H1 (cell line): ENCODE results near the gene PIAS2. TPM values are rescaled to one million over a fixed set of nuclear protein-coding genes. Genes with fewer than 3 reads are reported as not detected.

Experiments used
- CTCF ChIA-PET: fragments of 300-600 bp; sonication (Branson Sonifier 250); formaldehyde crosslinking; loops from one replicate; lab custom pipeline; 2021; ENCODE audit not compliant: partially characterized antibody; lab: Charles Lee
- POLR2A ChIA-PET: fragments of 300-600 bp; sonication (Branson Sonifier 250); formaldehyde crosslinking; loops from one replicate; lab custom pipeline; 2021; ENCODE audit warnings: inconsistent platforms; ENCODE audit not compliant: partially characterized antibody; lab: Charles Lee
- DNase-seq, 2 experiments: peaks; one replicate each; pipeline versions ENCODE4 v3.0.0 to v3.0.0-alpha.2; 2010 to 2022; ENCODE audit warnings: low spot score in 2 of 2, low read depth in 1 of 2, mixed read lengths in 1 of 2
- FAIRE-seq: peaks from 2 replicates; lab custom pipeline; 2011; peaks lifted over from hg19 to GRCh38; lab: Jason Lieb, UNC
- H2AFZ ChIP-seq: 2 replicates; pipeline ENCODE4 v1.8.1; 2012; ENCODE audit warnings: low read length, inconsistent platforms
- H2AK5ac ChIP-seq: 2 replicates; pipeline ENCODE4 v1.6.1; 2013; ENCODE audit warnings: low read depth, low read length
- H2BK120ac ChIP-seq: replicated peaks from 2 replicates; pipeline ENCODE3; 2013; ENCODE audit warnings: low read depth, low read length, inconsistent platforms
- H2BK12ac ChIP-seq: 2 replicates; pipeline ENCODE4 v1.6.1; 2013; ENCODE audit warnings: low read depth, low read length
- H2BK15ac ChIP-seq: 2 replicates; pipeline ENCODE4 v1.6.1; 2013; ENCODE audit warnings: low read length
- H2BK20ac ChIP-seq: 2 replicates; pipeline ENCODE4 v1.6.1; 2013; ENCODE audit warnings: low read length
- H2BK5ac ChIP-seq: 2 replicates; pipeline ENCODE4 v1.6.1; 2013; ENCODE audit warnings: low read depth, low read length
- H3K14ac ChIP-seq: 2 replicates; pipeline ENCODE4 v1.6.1; 2013; ENCODE audit warnings: inconsistent platforms; ENCODE audit not compliant: insufficient read length
- H3K18ac ChIP-seq: 2 replicates; pipeline ENCODE4 v1.6.1; 2013; ENCODE audit warnings: low read length; ENCODE audit errors: extremely low read depth
- H3K23ac ChIP-seq: 2 replicates; pipeline ENCODE4 v1.6.1; 2013; ENCODE audit warnings: inconsistent platforms; ENCODE audit not compliant: insufficient read length
- H3K23me2 ChIP-seq: 2 replicates; pipeline ENCODE4 v1.6.1; 2013; ENCODE audit warnings: low read depth, low read length
- H3K27ac ChIP-seq: 2 replicates; pipeline ENCODE4 v1.6.1; 2011; ENCODE audit warnings: low read depth, low read length, inconsistent platforms
- H3K27me3 ChIP-seq, 4 experiments: replicated peaks in 1 of 4; 1 replicate in 1 of 4; 2 replicates in 3 of 4; pipeline versions ENCODE4 v1.6.1 to v1.8.1; 2011 to 2013; ENCODE audit warnings: low read length in 3 of 4, mild to moderate bottlenecking in 3 of 4, inconsistent platforms in 2 of 4, mixed read lengths in 2 of 4, moderate library complexity in 1 of 4; ENCODE audit not compliant: control insufficient read depth in 3 of 4, insufficient read depth in 3 of 4; ENCODE audit errors: extremely low read depth in 1 of 4
- H3K36me3 ChIP-seq, 4 experiments: 2 replicates each; pipeline versions ENCODE4 v1.6.1 to v1.8.1; 2011 to 2013; ENCODE audit warnings: mild to moderate bottlenecking in 4 of 4, low read length in 3 of 4, moderate library complexity in 2 of 4, control low read depth in 1 of 4, inconsistent platforms in 1 of 4; ENCODE audit not compliant: insufficient read depth in 4 of 4, control insufficient read depth in 2 of 4
- H3K4ac ChIP-seq: replicated peaks from 2 replicates; pipeline ENCODE3; 2013; ENCODE audit warnings: low read length, low read depth, mixed read lengths, inconsistent platforms; ENCODE audit not compliant: insufficient read length
- H3K4me1 ChIP-seq, 4 experiments: replicated peaks in 1 of 4; 1 replicate in 1 of 4; 2 replicates in 3 of 4; pipeline versions ENCODE4 v1.6.1 to v1.8.1; 2011 to 2013; ENCODE audit warnings: low read length in 3 of 4, inconsistent platforms in 2 of 4, mixed read lengths in 1 of 4; ENCODE audit not compliant: insufficient read depth in 4 of 4, control insufficient read depth in 3 of 4
- H3K4me2 ChIP-seq, 2 experiments: 2 replicates each; pipeline versions ENCODE4 v1.6.1 to v1.8.1; 2011 to 2013; ENCODE audit warnings: low read depth in 2 of 2, low read length in 2 of 2, control low read depth in 1 of 2, inconsistent platforms in 1 of 2, mild to moderate bottlenecking in 1 of 2; ENCODE audit not compliant: insufficient read depth in 1 of 2
- H3K4me3 ChIP-seq, 4 experiments: fragments of 200-600, 300-600 bp in 1 of 4; sonication (generic), shearing (Covaris generic), sonication (Bioruptor Twin) in 1 of 4; 2 replicates each; pipeline versions ENCODE4 v1.5.1 to v1.8.1; 2011 to 2016; ENCODE audit warnings: low read length in 4 of 4, low read depth in 3 of 4, control low read depth in 2 of 4, inconsistent platforms in 2 of 4, mild to moderate bottlenecking in 2 of 4, mixed read lengths in 1 of 4, moderate library complexity in 1 of 4; ENCODE audit not compliant: insufficient read depth in 2 of 4; ENCODE audit errors: extremely low read depth in 1 of 4
- H3K56ac ChIP-seq: replicated peaks from 2 replicates; pipeline ENCODE3; 2013; ENCODE audit warnings: low read depth, mild to moderate bottlenecking, mixed read lengths, low read length, inconsistent platforms; ENCODE audit not compliant: insufficient read length
- H3K79me1 ChIP-seq: 2 replicates; pipeline ENCODE4 v1.6.1; 2013; ENCODE audit warnings: low read depth, low read length, control low read depth
- H3K79me2 ChIP-seq, 2 experiments: 2 replicates each; pipeline versions ENCODE4 v1.6.1 to v1.8.1; 2012 to 2013; ENCODE audit warnings: low read length in 2 of 2, mild to moderate bottlenecking in 2 of 2, inconsistent platforms in 1 of 2; ENCODE audit not compliant: insufficient read depth in 2 of 2, control insufficient read depth in 1 of 2
- H3K9ac ChIP-seq, 4 experiments: replicated peaks in 1 of 4; 1 replicate in 1 of 4; 2 replicates in 3 of 4; pipeline versions ENCODE4 v1.6.1 to v1.8.1; 2011 to 2013; ENCODE audit warnings: low read depth in 3 of 4, low read length in 3 of 4, control low read depth in 2 of 4, mild to moderate bottlenecking in 2 of 4, moderate library complexity in 2 of 4, inconsistent platforms in 1 of 4; ENCODE audit errors: extremely low read depth in 1 of 4
- H3K9me3 ChIP-seq, 2 experiments: 2 replicates each; pipeline versions ENCODE4 v1.6.1 to v1.8.1; 2012 to 2013; ENCODE audit warnings: mild to moderate bottlenecking in 2 of 2, moderate library complexity in 2 of 2, control low read depth in 1 of 2, inconsistent platforms in 1 of 2, low read depth in 1 of 2, low read length in 1 of 2, mixed read lengths in 1 of 2; ENCODE audit not compliant: insufficient read depth in 2 of 2
- H4K20me1 ChIP-seq, 2 experiments: replicated peaks in 1 of 2; 2 replicates each; pipeline versions ENCODE3 to v1.8.1; 2011 to 2013; ENCODE audit warnings: inconsistent platforms in 2 of 2, low read length in 2 of 2, mild to moderate bottlenecking in 1 of 2; ENCODE audit not compliant: insufficient read depth in 2 of 2, control insufficient read depth in 1 of 2
- H4K5ac ChIP-seq: 2 replicates; pipeline ENCODE4 v1.6.1; 2013; ENCODE audit warnings: low read length, low read depth, mixed read lengths, inconsistent platforms; ENCODE audit not compliant: insufficient read length
- H4K8ac ChIP-seq: 2 replicates; pipeline ENCODE4 v1.8.0; 2013; ENCODE audit warnings: mild to moderate bottlenecking, moderate library complexity, low read length, inconsistent platforms; ENCODE audit not compliant: insufficient read depth; ENCODE audit errors: extremely low read depth
- H4K91ac ChIP-seq: replicated peaks from 2 replicates; pipeline ENCODE3; 2013; ENCODE audit warnings: low read length, mixed read lengths, inconsistent platforms; ENCODE audit not compliant: insufficient read length
- NANOG ChIP-seq: IDR thresholded peaks from 2 replicates; pipeline ENCODE4 v1.6.1; 2011; ENCODE audit warnings: low read length, low read depth, mild to moderate bottlenecking, inconsistent platforms; ENCODE audit not compliant: insufficient read depth, poor library complexity, severe bottlenecking
- SIN3A ChIP-seq, 2 experiments: IDR thresholded peaks in 1 of 2; conservative IDR thresholded peaks in 1 of 2; 2 replicates each; pipeline ENCODE4 v1.6.1; 2011 to 2012; ENCODE audit warnings: low read length in 2 of 2, improper control_type of control experiment in 1 of 2, low read depth in 1 of 2, mild to moderate bottlenecking in 1 of 2
- SIRT6 ChIP-seq: IDR thresholded peaks from one replicate; pipeline ENCODE4 v1.7.1; 2012; ENCODE audit warnings: low read length, inconsistent platforms
- WGBS, 2 experiments: shearing (Covaris generic) in 1 of 2; methylation state at CpG; one replicate each; pipeline versions ENCODE4 v1.1.6 to v1.1.7; 2013 to 2015; ENCODE audit warnings: low lambda C conversion rate in 2 of 2, mixed read lengths in 2 of 2, inconsistent platforms in 1 of 2, low coverage in 1 of 2, missing lambda C conversion rate in 1 of 2; ENCODE audit not compliant: insufficient replicate concordance in 2 of 2, insufficient coverage in 1 of 2, insufficient read length in 1 of 2; ENCODE audit errors: extremely low coverage in 1 of 2, missing lambda C conversion rate in 1 of 2; 5-methylcytosine and 5-hydroxymethylcytosine counted together
- polyA plus RNA-seq, 7 experiments: library from polyadenylated mRNA; depleted of rRNA in 3 of 7; stranded (reverse) in 5 of 7; unstranded in 2 of 7; fragments of >200 nt in 5 of 7; fragments of 200-250 nt in 2 of 7; gene quantifications; 1 replicate in 5 of 7; 2 replicates in 1 of 7; 4 replicates in 1 of 7; pipeline versions ENCODE4 v1.2.1 to v1.2.3, GENCODE V29; 2011 to 2013; ENCODE audit warnings: missing spikeins in 2 of 7, mixed read lengths in 2 of 7
- total RNA-seq: library from RNA; stranded (reverse); fragmentation: NEBNext Ultra II Directional; extraction: Animal tissue kit (Norgen Biotek cat#: 25700); gene quantifications from 2 replicates; pipeline ENCODE4 v1.2.1, GENCODE V29; 2021
- TF ChIP-seq, protein P1 (sequence below): IDR thresholded peaks from 2 replicates; pipeline ENCODE4 v1.6.1; 2012; ENCODE audit warnings: inconsistent platforms
- TF ChIP-seq, protein P2 (sequence below): IDR thresholded peaks from 2 replicates; pipeline ENCODE4 v1.6.1; 2011; ENCODE audit warnings: low read length, improper control_type of control experiment

Gene PIAS2
- total and polyA plus RNA-seq, 2 of the 8 experiments (the other 6 are each of a cell fraction or from before 2014, with no cell fraction given), result 20.1 to 53.9 TPM

DNA sequence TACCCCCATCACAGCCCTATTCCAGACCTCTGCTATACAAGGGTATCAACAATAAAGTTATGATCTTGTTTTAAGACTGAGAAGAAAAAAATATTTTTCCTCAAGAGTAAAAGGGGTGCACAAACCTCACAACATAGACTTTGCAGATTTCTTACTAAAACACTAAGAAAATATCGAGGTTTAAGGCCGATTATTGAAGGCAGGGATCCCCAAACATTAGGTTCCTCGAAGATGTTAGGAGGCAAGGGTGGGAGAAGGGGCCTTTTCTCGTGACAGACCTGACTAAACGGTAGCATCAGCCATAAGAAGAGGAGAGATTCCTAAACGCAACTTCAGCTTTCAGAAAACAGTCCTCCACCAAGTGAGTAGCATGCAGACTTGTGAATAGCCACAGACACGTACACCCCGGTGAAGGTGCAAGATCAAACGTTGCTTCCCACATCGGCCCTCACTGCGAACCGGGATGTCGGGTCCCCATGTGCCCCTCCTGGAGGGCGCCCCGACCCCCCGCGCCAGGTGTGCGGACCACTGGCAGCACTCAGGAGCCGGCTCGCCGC lies 678 bp downstream of the PIAS2 start:
- CTCF ChIA-PET, result interaction anchor here (1.5 to 1.6 kb wide), 2 partner anchors 23 to 33 kb away, joined by 3 to 4 read pairs; no protein-coding TSS in a partner anchor
- no peak overlapping the region for H2BK120ac ChIP-seq
- H2BK12ac ChIP-seq, result peak overlapping the region; percentile 90; the same call in 1 of the 2 replicates
- peaks cover 8% of the 10 kb centered on the region; the same call in 1 of the 2 replicates for H3K23me2 ChIP-seq
- no peaks in the 10 kb centered on the region for H3K36me3 ChIP-seq
- no peak overlapping the region for H2BK20ac ChIP-seq
- H3K18ac ChIP-seq, result peak overlapping the region; percentile 78
- FAIRE-seq (no peak), DNase-seq (peak in 1 of 2 experiments; percentile 63)
- H3K79me2 ChIP-seq, result peaks cover 14 to 52% of the 10 kb centered on the region in 2 experiments
- no peak overlapping the region for H2AK5ac ChIP-seq
- H3K56ac ChIP-seq, result no peak overlapping the region
- POLR2A ChIA-PET, result interaction anchor here (1.0 to 1.8 kb wide), 20 partner anchors 8 to 137 kb away, joined by 3 to 14 read pairs (median 6); no protein-coding TSS in a partner anchor
- no peak overlapping the region for H3K4ac ChIP-seq
- peak overlapping the region; percentile 59 to 93 for H3K4me2 ChIP-seq
- H3K9me3 ChIP-seq, result no peaks in the 10 kb centered on the region
- H3K4me1 ChIP-seq, result peaks cover 3 to 16% (median 11%) of the 10 kb centered on the region in 4 experiments; a peak in 5 of 7 replicates
- H4K20me1 ChIP-seq, result peaks cover 0 to 8% of the 10 kb centered on the region in 2 experiments
- peak overlapping the region; percentile 70 to 94 (median 86) for H3K9ac ChIP-seq
- H3K27me3 ChIP-seq, result no peaks in the 10 kb centered on the region
- H4K8ac ChIP-seq, result 0 out of 2 replicates have a peak overlapping the region, but pooled peaks have one; percentile 11
- no peak overlapping the region for H3K23ac ChIP-seq
- no peak overlapping the region for H3K14ac ChIP-seq
- peak overlapping the region; percentile 89; the same call in 1 of the 2 replicates for H2BK5ac ChIP-seq
- peak overlapping the region; percentile 75 to 85 (median 82) for H3K4me3 ChIP-seq
- peaks cover 6% of the 10 kb centered on the region for H3K79me1 ChIP-seq
- no peak overlapping the region for H2BK15ac ChIP-seq
- 0 out of 4 replicates have a peak, but pooled peaks of 1 of the 2 experiments have one; percentile 39 for TF ChIP-seq SIN3A (conservative IDR thresholded peaks at IDR 0.05 in 1 of 2, IDR thresholded peaks at IDR 0.05 in 1 of 2; ENCODE audit: low read depth in 1 of 2, low read length in 2 of 2)
- TF ChIP-seq, protein P1, sequence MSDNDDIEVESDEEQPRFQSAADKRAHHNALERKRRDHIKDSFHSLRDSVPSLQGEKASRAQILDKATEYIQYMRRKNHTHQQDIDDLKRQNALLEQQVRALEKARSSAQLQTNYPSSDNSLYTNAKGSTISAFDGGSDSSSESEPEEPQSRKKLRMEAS, result 0 out of 2 replicates have a peak, but pooled peaks have one; percentile 17
- TF ChIP-seq, protein P2, sequence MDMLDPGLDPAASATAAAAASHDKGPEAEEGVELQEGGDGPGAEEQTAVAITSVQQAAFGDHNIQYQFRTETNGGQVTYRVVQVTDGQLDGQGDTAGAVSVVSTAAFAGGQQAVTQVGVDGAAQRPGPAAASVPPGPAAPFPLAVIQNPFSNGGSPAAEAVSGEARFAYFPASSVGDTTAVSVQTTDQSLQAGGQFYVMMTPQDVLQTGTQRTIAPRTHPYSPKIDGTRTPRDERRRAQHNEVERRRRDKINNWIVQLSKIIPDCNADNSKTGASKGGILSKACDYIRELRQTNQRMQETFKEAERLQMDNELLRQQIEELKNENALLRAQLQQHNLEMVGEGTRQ, result no peak
- no peak for TF ChIP-seq NANOG
- TF ChIP-seq SIRT6, result no peak
- TF ChIP-seq, all 59 proteins: peak for 2
- Histone ChIP-seq H4K5ac (peak overlapping the region; percentile 70), H2AFZ (peak overlapping the region; percentile 48; the same call in 1 of the 2 replicates), H4K91ac (no peak overlapping the region), H3K27ac (peak overlapping the region; percentile 96; the same call in 1 of the 2 replicates)
- WGBS, 2 experiments, result 1% methylated on average over 18 of the region's 21 CpGs; no CpG with 5 or more reads in 1 of the 2 experiments
